NB4 (cell line): ENCODE measurements around the gene ACBD4.

Experiments used
- DNase-seq: peaks from one replicate; pipeline ENCODE4 v3.0.0; 2010; ENCODE audit warnings: low read depth
- H3K4me3 ChIP-seq: one replicate; pipeline ENCODE4 v1.5.1; 2011; ENCODE audit warnings: mild to moderate bottlenecking, low read depth, low read length, moderate library complexity
- MYC ChIP-seq: IDR thresholded peaks from 2 replicates; pipeline ENCODE4 v1.6.1; 2011; ENCODE audit warnings: low read depth, low read length
- POLR2A ChIP-seq: IDR thresholded peaks from 2 replicates; pipeline ENCODE4 v1.6.1; 2011; ENCODE audit warnings: mild to moderate bottlenecking; ENCODE audit not compliant: insufficient read length; ENCODE audit errors: extremely low read depth
- TF ChIP-seq, protein P1 (sequence below): IDR thresholded peaks from one replicate; pipeline ENCODE4 v1.5.1; 2012; ENCODE audit warnings: low read depth, low read length
- TF ChIP-seq, protein P2 (sequence below): IDR thresholded peaks from 2 replicates; pipeline ENCODE4 v1.6.1; 2011; ENCODE audit warnings: low read depth, low read length

Gene ACBD4

DNA sequence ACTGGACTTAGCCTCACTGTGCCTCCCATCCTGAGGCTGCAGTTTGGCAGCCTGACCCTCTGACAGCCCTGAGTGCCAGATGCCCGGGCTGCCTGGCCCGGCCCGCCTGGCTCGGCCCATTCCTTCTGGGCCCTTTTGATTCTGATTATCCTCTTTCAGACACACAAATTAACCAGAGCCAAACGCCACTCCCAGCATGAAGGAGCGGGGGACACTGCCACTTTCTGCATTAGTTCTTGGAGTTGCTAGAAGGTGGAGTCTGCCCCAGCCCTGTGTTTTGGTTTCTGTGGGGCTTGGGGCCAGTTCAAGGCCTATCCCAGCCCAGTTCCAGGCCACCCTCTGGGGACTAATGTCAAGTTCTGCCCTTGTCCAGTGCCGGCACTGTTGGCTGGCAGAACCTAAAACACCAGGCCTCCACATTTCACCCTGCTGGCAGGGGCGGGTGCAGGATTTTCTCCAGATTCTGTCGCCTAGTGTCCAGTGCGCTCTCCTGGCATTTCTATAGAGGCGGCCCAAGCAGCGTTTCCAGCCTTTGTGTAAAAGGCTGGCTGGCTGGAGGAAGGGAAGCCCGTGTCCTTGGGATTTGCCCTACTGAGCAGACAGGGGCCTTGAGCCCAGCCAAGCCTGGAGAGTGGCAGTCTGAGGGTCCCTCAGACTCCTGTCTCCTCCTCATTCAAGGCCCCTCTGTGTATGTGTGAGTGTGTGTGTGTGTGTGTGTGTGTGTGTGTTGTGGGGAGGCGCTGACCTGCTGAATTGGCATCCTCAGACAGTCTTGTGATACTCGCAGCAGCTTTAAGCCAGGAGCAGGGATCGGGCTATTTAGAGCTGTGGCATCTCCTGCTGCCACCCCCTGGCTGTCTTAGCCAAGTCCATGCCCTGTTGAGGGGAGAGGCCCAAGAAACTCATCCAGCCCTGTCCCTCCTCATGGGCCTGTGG, 24.5 kb upstream of the ACBD4 start:
- DNase-seq = no peak
- no peak overlapping the region for H3K4me3 ChIP-seq

GRCh38 chr17:45111850-45112249, 23.6 kb upstream of the ACBD4 start:
- DNase-seq = no peak
- H3K4me3 ChIP-seq = no peak overlapping the region
- TF ChIP-seq, protein P1, sequence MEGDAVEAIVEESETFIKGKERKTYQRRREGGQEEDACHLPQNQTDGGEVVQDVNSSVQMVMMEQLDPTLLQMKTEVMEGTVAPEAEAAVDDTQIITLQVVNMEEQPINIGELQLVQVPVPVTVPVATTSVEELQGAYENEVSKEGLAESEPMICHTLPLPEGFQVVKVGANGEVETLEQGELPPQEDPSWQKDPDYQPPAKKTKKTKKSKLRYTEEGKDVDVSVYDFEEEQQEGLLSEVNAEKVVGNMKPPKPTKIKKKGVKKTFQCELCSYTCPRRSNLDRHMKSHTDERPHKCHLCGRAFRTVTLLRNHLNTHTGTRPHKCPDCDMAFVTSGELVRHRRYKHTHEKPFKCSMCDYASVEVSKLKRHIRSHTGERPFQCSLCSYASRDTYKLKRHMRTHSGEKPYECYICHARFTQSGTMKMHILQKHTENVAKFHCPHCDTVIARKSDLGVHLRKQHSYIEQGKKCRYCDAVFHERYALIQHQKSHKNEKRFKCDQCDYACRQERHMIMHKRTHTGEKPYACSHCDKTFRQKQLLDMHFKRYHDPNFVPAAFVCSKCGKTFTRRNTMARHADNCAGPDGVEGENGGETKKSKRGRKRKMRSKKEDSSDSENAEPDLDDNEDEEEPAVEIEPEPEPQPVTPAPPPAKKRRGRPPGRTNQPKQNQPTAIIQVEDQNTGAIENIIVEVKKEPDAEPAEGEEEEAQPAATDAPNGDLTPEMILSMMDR = no peak
- TF ChIP-seq MYC (no peak), POLR2A (no peak)
- TF ChIP-seq, protein P2, sequence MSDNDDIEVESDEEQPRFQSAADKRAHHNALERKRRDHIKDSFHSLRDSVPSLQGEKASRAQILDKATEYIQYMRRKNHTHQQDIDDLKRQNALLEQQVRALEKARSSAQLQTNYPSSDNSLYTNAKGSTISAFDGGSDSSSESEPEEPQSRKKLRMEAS = no peak

More for the DNA sequence above, 24.5 kb upstream of the ACBD4 start:
- TF ChIP-seq POLR2A = no peak
- TF ChIP-seq, protein P1 = no peak
- no peak for TF ChIP-seq MYC
- TF ChIP-seq, protein P2 = no peak

- no peak overlapping the region for H3K4me3 ChIP-seq
- TF ChIP-seq, protein P2 = no peak
- DNase-seq = no peak
Measured at GRCh38 chr17:45112559-45113423, 22.7 kb upstream of the ACBD4 start.

DNA sequence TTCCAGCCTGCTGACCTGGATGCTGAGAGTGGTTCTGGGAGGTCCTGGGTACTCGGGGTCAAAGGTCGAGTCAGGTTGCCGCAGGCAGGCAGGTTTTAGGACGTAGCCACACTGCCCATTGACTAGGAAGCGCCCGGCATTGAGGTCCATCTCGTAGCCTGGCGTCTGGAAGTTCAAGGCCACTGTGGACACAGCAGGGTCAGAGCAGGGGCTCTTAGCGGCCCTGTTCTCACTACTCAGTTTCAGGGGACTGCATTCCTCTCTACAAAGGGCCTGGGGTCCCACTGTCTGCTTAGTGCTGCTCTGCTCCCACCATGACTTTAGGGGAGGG, 22.1 kb upstream of the ACBD4 start:
- TF ChIP-seq POLR2A (no peak), MYC (no peak)
- TF ChIP-seq, protein P2 = no peak
- TF ChIP-seq, protein P1 = no peak
- no peak for DNase-seq
- H3K4me3 ChIP-seq = no peak overlapping the region

DNA sequence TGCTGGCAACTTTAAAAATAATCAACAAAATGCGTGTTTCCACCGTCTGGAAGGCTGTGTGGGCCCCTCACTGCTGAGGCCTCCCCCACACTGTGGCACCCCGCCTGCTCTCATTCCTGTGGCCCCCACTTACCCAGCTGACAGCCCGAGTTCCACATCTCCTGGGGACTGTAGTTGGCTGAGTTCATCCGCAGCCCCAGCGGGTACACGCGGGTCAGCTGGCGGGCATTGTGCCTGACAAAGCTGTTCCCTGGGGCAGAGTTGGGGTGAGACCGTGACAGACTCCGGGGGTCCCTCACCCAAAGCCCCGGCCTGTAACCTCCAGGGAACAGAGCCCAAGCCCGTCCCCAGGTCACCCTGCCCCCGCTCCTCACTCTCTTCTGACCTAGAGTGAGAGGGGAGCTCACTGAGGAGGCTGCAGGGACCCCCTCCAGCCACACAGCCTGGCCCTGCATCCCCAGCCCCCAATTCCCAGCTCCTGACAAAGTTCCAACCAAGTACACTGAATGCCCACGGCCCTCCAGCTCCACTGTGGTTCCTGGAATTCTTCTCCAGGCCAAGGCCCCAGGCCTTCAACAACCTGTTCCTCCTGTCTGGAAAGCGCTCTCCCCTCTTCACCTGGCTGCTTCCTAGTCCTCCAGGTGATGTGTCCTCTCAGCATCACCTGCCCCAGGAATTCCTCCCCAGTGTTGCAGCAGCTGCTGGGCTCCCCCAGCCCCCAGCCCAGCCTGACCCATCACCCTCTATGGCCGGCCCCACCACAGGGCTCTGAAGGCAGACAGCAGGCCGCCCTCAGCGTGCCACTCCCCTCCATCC, 21.2 kb upstream of the ACBD4 start:
- TF ChIP-seq, protein P2 = no peak
- TF ChIP-seq, protein P1 = no peak
- no peak for TF ChIP-seq POLR2A
- no peak for TF ChIP-seq MYC
- H3K4me3 ChIP-seq = no peak overlapping the region
- DNase-seq = no peak
